GM19372 (cell line): ENCODE measurements around the gene ZBTB3.
A peak's percentile ranks its signal among the peaks of the same experiment; 100 is the strongest.
"Not testable (repeated sequence)": the region's sequence is repeated elsewhere in the genome, so short reads cannot be mapped to it uniquely, and the experiment has no call there.

Source experiments
- ATAC-seq: cut with Tn5 transposase; IDR thresholded peaks from one replicate; pipeline ENCODE4 v1.9.1; 2021; ENCODE audit warnings: mild to moderate bottlenecking, low read depth, moderate library complexity; ENCODE audit not compliant: unreplicated experiment

ZBTB3 gene

DNA sequence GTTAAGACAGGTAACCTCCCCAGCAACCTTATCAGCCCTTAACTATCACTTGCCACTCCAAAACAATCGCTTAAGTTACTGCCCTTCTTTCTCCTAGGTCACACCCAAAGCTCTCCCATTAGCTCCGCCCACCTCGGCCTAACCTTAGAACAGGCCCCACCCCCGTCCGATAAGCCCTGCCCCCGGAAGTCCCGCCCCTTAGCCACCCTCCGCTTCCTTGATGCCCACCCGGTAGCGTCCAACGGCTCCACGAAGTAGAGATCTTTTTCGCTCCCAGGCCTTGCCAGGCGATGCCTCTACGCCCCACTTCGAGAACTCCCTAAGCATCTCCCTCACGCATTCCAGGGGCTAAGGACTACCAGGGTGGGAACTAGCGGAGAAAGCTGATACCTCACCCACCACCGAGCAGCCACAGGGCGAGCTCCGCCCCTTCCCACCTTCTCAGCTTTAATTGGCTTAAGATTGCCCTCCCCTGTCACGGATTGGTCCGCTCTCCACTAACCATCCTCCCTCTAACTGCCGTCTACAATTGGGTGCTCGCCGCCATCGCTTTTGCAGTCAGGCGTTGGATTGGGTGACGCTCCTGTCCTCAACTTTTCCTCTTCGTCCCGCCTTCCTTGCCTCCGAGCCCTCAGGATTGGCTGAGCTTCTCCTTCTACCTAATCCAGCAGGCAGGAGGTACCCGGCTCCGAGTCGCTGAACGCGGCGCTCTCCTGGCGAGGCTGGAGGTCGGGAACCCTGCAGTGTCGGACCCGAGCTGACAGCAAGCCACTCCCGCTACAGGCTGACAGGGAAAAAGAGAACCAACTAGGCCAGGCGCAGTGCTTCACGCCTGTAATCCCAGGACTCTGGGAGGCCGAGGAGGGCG is at the start of gene ZBTB3:
Gene ZBTB3, minus strand, starts transcription at position 425 of the 868 bp plus-strand sequence. CDS start 496 bp downstream, outside the sequence.
- ATAC-seq = peak; percentile 97

DNA sequence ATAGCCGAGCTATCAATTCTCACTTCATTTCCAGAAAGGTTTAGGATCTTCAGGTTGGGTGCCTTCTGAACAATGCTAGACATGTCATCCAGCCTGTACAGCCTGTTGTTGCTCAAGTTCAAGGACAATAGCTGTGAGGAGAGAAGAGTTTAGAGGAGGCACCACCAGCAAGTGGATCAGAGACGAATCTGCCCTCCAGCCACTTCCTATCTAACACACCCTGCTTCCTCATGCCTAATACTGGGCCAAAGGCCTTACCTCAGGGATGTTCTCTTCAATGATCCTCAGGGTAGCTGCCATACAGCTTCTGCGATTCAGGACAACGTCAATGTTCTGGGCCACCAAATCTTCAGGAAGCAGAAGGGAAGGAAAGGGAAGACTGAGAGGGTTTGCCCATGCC is 47.1 kb upstream of the ZBTB3 start:
- ATAC-seq = no peak

DNA sequence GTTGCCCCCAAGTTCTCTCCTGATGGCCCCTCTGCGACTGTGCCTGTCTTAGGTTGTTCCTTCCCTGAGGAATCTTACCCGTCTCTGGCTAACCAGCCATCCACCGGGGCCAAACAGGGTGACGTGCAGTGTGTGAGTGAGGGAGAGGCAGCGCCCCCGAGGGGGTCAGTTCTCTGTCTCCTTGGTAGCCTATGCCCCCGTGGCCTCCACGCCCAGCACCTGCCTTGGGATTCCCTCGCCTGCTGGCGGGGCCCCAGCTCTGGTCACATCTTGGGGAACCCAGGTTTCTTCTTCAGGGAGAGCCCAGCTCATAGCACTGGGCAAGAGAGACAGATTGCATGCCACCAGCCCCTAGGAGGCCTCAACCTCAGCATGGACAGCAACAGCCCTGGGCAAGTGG is 45.5 kb upstream of the ZBTB3 start:
- no peak for ATAC-seq

DNA sequence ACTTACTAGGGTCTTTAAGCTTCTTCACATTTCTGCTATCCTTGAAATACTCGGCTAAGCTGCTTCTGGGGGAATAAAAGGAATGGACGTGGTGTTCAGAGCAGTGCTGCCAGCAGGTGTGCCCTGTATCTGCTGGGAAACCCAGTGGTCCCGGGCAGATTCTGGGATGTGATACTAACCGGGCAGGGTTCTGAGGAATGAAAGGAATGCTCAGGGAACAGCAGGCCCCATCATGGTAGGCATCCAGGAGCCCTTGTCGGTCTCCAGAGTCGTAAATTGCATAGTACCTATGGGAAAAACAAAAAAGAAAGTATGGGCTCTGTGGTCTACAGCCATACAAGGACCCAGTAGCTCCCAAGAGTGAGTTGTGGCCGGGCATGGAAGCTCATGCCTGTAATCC is 42.3 kb upstream of the ZBTB3 start:
- ATAC-seq = no peak

DNA sequence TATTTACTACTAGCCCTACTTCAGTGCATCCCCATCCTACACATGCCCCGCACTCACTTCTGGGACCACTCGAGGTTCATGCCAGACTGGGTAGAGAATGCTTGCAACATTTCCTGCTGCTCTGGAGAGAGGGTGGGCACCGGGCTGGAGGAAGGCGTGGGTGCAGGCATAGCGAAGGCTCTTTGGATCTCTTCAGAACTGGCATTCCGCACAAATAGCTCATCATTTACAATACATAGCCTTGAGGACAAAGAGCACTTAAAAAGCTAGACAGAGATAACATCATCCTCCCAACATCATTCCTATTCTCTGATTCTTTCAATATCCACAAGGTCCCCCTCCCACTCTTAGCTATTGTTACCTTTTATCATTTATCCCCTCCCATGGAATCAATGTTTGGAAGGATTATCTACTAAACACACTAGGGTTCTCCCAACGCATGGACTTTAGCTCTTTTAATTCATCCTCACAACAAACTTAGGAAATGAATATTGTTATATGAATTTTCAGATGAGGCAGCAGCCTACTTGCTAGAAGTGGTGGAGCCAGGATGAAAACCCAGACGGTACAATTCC is 40.3 kb upstream of the ZBTB3 start:
- ATAC-seq = no peak

DNA sequence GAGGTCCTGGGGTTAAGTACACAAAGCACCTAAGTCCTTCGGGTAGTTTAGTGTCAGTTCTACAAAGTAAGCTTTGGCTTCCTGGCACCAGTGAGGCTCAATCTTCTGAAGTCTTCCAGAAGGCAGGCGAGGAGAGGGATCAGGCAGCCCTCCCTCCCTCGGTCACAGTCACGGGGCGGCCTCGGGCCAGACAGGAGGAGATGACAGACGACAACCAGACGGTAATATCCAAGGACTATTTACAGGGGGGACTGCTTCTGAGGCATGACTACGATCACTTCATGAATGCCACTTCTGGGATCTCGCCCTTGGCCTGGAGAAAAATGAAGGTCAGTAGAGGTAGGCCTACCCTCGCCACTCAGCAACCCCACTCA is 38.2 kb upstream of the ZBTB3 start:
- no peak for ATAC-seq

DNA sequence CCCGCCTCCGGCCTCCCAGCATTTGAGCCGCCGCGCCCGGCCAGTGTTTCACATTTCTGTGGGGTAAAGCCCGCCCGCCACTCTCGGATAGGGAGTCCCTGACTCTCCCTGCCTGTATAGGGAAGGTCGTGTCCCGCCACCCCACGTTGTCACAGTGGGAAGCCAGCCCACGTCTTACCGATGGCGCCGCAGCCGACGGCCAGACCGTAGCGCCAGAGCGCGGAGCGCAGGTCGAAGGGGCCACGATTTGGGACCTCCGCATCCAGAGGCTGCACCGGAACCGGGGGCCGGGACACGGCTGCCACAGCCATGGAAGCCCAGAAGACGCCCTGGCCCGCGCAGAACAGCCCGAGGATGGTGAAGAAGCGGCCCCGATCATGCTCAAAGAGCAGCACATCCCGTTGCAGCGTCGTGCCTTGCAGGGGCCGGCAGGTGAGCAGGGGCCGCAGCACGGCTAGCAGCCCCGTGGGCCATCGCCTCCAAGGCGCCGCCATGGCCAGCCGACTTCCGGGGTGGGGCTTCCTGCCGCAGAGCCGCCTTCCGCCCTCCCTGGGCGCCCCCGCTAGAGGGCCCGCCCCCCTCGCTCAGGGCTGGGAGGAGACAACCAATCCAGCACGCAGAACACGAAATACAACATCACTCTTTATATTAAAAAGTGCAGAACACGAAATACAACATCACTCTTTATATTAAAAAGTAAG is 37.7 kb upstream of the ZBTB3 start, which contains the start of gene TMEM223:
Gene TMEM223, minus strand, starts transcription at position 506 of the 701 bp plus-strand sequence. Its CDS starts 12 bp downstream, at position 494.
- ATAC-seq = peak; percentile 70

DNA sequence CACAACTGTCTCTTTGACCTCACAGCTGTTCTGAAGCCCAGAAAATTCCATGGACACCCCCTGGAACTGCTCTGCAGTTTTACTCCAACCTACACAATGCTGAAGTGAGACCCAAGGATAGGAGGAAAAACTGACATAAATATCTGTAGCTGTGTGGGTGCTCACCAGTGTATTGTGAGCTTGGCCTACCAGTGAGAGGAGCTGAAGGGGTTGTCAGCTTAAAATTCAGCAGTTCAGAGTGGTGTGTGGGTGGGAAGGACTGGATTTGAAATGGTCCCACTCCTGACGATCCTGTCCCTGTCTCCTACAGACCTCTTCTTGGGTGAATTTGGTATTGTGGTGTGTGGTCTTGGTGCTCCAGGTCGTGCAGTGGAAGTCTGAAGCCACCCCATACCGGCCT is 35.6 kb upstream of the ZBTB3 start:
- no peak for ATAC-seq

DNA sequence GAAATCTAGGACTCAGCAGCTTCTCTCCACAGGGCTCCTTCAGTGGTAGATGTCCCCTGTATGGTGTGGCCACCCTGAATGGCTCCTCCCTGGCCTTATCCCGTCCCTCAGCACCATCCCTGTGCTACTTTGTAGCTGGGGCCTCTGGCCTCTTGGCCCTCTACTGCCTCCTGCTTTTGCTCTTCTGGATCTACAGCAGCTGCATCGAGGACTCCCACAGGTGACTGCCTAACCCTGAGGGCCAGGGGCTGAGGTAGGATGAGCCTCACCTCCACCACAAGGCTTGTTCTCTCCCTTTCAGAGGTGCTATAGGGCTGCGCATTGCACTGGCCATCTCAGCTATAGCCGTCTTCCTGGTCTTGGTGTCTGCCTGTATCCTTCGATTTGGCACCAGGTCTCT is 35.0 kb upstream of the ZBTB3 start:
- ATAC-seq = no peak

DNA sequence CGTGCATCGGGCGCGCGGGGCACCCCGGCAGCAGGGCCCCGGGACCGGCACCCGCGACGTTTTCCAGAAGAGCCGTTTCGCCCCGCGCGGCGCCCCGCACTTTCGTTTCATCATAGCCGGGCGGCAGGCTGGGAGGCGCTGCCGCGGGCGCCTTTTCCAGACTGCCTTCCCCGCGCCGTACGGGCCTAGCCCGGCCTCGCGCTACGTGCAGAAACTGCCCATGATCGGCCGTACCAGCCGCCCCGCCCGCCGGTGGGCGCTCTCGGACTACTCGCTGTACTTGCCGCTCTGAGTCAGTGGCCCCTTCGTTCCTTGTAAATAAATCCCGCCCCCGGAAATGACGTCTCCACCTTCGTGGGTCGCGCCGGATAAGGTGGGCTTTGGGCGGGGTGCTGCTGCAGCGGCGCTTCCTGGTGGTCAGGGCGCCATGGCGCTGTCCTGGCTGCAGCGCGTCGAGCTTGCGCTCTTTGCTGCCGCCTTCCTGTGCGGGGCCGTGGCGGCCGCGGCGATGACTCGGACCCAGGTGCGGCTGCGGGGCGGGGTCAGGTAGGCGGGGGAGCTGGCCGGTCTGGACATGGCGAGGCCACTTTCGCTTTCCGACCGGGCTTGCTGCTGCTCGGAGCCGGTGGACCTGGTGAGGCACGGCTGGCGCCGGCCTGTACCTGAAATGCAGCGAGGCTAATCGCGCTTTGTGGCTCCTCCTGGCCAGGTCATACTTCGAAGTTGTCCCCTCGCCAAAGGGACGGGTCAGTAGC is 33.2 kb upstream of the ZBTB3 start, which contains the start of gene TMEM179B:
Gene TMEM179B, plus strand, starts transcription at position 398 of the 755 bp plus-strand sequence. Its CDS starts 30 bp downstream, at position 428.
- peak; percentile 59 for ATAC-seq

DNA sequence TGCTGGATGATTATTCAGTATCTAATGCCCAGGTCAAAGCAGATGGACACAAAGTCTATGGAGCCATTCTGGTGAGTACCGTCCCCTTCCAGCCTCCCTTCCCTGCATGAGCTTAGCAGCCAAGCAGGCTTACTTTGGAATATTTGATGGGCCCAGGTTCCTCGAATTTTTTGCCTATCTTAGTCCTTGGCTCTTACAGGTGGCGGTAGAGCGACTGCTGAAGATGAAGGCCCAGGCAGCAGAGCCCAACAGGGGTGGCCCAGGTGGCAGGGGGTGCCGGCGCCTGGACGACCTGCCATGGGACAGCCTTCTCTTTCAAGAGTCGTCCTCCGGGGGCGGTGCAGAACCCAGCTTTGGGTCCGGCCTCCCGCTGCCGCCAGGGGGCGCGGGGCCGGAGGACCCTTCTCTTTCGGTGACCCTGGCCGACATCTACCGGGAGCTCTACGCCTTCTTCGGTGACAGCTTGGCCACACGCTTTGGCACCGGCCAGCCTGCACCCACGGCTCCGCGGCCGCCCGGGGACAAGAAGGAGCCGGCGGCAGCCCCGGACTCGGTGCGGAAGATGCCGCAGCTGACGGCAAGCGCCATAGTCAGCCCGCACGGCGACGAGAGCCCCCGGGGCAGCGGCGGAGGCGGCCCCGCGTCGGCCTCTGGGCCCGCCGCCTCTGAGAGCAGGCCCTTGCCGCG is 32.5 kb upstream of the ZBTB3 start:
- ATAC-seq = peak; percentile 66

DNA sequence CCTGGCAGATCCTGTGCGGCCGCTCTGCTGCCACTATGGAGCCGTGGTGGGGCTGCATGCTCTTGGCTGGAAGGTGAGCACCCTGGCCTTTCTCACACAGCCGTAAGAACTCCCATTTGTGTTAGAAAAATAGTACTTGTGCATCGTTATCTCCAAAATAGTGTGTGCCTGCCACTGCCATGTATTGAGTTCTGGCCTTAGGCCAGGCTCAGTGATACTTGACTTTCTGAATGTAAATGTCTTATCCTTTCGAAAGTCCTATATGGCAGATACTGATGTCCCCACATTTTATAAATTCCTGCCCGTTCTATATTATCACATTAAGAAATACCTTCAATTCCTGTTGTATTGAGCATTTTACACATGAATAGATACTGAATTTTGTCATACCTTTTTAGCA is 28.8 kb upstream of the ZBTB3 start:
- no peak for ATAC-seq

DNA sequence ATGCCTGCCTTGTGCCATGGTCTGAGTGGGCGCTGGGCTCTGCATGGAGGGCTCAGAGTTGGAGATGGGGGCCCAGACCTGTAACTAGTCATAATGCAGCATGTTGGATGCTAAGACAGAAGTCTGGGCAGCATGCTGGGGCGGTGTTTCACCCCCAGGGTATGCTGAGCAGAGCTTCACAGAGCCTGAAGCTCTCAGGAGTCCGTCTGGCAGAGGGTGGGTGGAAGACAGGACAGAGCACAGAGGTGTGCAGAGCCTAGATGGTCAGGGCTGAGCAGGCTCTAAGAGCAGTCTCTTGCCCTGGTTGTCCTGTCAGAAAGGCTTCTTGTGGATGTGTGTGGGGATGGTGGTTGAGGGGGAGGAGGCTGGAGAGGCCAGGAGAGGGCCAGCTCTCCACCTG is 24.5 kb upstream of the ZBTB3 start:
- ATAC-seq = no peak

DNA sequence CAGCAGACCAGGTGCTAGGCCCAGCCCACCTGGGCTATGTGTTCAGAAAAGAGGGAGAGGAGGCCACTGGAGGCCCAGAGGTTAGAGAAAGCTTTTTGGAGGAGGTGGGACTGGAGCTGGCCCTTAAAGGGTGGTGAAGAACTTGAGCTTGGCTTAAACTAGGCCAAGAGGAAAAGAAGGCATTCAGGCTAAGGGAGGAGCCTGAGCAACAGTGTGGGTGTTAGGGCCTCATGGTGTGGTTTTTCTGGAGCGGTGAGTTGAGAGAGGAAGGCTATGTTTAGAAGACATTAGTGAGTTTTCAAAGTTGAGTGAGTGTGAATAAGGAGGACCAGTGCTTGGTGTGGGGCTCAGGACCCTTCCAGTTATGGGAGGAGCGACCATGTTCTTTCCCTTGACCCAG is 23.4 kb upstream of the ZBTB3 start:
- ATAC-seq = no peak

DNA sequence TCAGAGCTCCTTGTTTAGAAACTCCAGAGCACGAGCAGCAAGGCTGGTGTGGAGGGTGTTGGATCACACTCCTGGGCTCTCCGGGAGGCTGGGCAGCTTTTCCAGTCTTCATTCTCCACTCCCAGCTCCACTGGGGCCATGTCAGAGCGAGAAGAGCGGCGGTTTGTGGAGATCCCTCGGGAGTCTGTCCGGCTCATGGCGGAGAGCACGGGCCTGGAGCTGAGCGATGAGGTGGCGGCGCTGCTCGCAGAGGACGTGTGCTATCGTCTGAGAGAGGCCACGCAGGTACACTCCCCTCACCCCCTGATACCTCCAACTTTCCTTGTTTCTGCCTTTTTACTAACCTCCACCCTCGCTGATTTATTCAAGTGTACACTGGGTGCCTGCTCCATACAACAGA is 21.7 kb upstream of the ZBTB3 start:
- ATAC-seq = no peak

DNA sequence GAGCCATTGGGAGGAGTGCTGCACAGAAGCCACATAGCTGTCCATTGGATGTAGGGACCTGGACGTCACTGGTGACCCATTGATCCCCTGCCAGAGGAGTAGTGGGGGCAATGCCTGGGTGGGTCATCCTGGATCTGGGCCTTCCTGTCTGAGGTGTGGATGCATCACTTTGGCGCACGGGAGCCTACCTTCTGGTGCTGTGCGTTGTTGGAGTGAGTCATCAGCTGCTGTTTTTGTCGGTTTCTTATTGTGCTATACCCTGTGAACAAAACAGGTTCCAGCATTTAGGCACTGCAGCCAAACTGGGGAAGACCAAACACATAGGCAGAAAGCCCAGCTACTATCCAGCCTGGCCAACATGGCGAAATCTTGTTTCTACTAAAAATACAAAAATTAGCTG is 20.4 kb upstream of the ZBTB3 start:
- no peak for ATAC-seq

DNA sequence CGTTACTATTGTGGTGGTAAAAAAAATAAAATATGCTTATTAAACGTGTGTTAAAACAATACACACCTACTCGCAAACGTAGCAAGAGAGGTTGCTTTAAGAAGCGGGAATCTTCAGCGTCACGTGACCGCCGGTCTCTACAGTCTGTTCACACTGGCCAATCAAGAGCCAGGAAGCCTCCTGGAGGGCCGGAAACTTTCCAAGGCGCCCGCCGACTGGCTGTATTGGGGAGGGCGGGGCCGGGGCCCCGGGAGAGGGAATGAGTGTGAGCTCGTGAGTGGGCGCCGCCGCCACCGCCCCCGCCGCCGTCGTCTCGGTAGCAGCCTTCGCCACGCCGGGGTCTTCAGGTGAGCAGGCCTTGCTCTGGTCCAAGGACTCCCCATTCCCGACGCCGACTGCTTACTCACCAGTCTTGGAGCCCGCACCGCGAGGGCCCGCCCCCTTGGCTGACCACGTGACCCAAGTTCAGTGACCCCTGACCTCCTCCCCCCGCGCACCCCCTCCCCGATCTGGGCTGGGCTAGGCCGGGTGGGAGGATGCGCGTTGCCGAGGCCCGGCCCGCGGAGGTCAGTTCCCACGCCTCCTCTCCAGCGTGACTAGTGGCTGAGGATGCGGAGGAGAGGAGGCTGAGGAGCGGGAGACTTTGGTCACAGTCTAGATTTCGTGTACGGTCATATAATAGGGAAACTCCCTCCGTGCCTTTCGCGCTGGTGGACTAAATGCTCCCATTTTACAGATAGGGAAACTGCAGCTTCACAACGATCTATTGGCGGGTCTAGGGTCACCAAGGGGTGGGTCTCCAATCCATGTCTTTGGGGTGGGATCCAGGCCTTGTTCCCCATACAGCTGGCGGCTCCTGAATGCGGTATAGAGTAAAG is 17.4 kb upstream of the ZBTB3 start, which contains the start of gene TAF6L:
Gene TAF6L, plus strand, starts transcription at position 253 of the 878 bp plus-strand sequence. CDS start 4,388 bp downstream, outside the sequence.
- peak; percentile 79 for ATAC-seq

DNA sequence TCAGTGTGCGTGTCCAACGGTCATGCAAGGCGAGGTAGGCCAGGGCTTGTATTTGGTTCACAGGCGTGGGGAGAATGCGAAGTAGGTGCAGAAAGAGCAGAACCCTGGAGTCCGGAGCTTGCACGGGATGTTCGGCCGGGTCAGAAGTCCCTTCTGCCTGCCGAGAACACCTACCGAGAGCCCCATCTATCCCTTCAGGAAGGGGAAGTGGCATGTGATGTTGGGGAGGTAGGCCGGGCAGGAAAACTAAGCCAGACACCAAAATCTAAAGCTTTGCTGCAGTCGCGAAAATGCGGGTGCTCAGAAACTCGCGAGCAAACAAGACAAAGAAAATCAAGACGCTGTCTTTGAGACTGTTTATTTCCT is 16.8 kb upstream of the ZBTB3 start:
- ATAC-seq = peak; percentile 2

DNA sequence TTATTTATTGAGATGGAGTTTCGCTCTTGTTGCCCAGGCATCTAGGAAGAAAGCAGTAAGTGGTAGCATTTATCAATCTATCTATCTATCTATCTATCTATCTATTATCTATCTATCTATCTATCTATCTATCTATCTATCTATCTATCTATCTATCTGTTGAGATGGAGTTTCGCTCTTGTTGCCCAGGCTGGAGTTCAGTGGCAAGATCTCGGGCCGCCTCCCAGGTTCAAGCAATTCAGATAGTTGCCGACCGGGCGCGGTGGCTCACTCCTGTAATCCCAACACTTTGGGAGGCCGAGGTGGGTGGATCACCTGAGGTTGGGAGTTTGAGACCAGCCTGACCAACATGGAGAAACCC is 6.9 kb upstream of the ZBTB3 start:
- ATAC-seq = not testable (repeated sequence)
